SK-N-SH (cell line): Measurements from ENCODE around the gene CCDC70. TPM values are rescaled to one million over a fixed set of nuclear protein-coding genes. Genes with fewer than 3 reads are reported as not detected.
A peak's percentile ranks its signal among the peaks of the same experiment; 100 is the strongest.

ENCODE experiments used
- CTCF ChIA-PET: fragments of 300-600, 350-600 bp; formaldehyde crosslinking; extraction: SDS; loops from one replicate; lab custom pipeline; 2021; lab: Yijun Ruan, JAX
- POLR2A ChIA-PET: fragments of 350-600 bp; sonication (Branson Sonifier 250); formaldehyde crosslinking; extraction: SDS; loops from one replicate; lab custom pipeline; 2020; ENCODE audit warnings: antibody characterized with exemption, inconsistent platforms; lab: Yijun Ruan, JAX
- DNase-seq: peaks from one replicate; pipeline ENCODE4 v3.0.0; 2012
- H2AFZ ChIP-seq: fragments of 200-600 bp; sonication (generic); 2 replicates; pipeline ENCODE4 v1.8.1; 2016; ENCODE audit warnings: antibody characterized with exemption, mild to moderate bottlenecking, low read depth
- H3F3A ChIP-seq: fragments of 200-600 bp; sonication (generic); replicated peaks from 2 replicates; pipeline ENCODE3; 2016; ENCODE audit warnings: antibody characterized with exemption, mild to moderate bottlenecking; ENCODE audit not compliant: insufficient read depth
- H3K27ac ChIP-seq, 2 experiments: fragments of 200-500 bp in 1 of 2; fragments of 200-600 bp in 1 of 2; sonication (Bioruptor generic) in 1 of 2; sonication (generic), shearing (Covaris generic) in 1 of 2; 2 replicates each; pipeline versions ENCODE4 v1.5.1 to v1.6.1; 2014 to 2016; ENCODE audit warnings: low read depth in 2 of 2, inconsistent platforms in 1 of 2, low read length in 1 of 2, mild to moderate bottlenecking in 1 of 2, mixed read lengths in 1 of 2
- H3K27me3 ChIP-seq: fragments of 200-600 bp; sonication (generic), shearing (Covaris generic); 2 replicates; pipeline ENCODE4 v1.6.1; 2016; ENCODE audit warnings: mixed run types; ENCODE audit not compliant: insufficient read depth
- H3K36me3 ChIP-seq, 2 experiments: fragments of 200-500 bp in 1 of 2; fragments of 200-600 bp in 1 of 2; sonication (Bioruptor generic) in 1 of 2; sonication (generic) in 1 of 2; replicated peaks in 1 of 2; 2 replicates each; pipeline versions ENCODE3 to v1.5.1; 2014 to 2016; ENCODE audit warnings: low read length in 1 of 2, mild to moderate bottlenecking in 1 of 2; ENCODE audit not compliant: insufficient read depth in 2 of 2, control insufficient read depth in 1 of 2
- H3K4me1 ChIP-seq, 2 experiments: fragments of 200-500 bp in 1 of 2; fragments of 200-600 bp in 1 of 2; sonication (Bioruptor generic) in 1 of 2; sonication (generic), shearing (Covaris generic) in 1 of 2; 2 replicates each; pipeline versions ENCODE4 v1.5.1 to v1.6.1; 2014 to 2016; ENCODE audit warnings: low read depth in 1 of 2, low read length in 1 of 2, mixed run types in 1 of 2; ENCODE audit not compliant: insufficient read depth in 2 of 2, control insufficient read depth in 1 of 2
- H3K4me2 ChIP-seq: fragments of 200-600 bp; sonication (generic), shearing (Covaris generic); 2 replicates; pipeline ENCODE4 v1.6.1; 2017; ENCODE audit warnings: mixed run types
- H3K4me3 ChIP-seq, 2 experiments: fragments of 200-500 bp in 1 of 2; fragments of 200-600 bp in 1 of 2; sonication (Bioruptor generic) in 1 of 2; sonication (generic), shearing (Covaris generic) in 1 of 2; 2 replicates each; pipeline versions ENCODE4 v1.5.1 to v1.8.1; 2014 to 2016; ENCODE audit warnings: low read depth in 2 of 2, inconsistent platforms in 1 of 2, low read length in 1 of 2, mild to moderate bottlenecking in 1 of 2, mixed read lengths in 1 of 2, moderate library complexity in 1 of 2
- H3K79me2 ChIP-seq: fragments of 200-600 bp; sonication (generic); 2 replicates; pipeline ENCODE4 v1.8.1; 2017; ENCODE audit warnings: mild to moderate bottlenecking; ENCODE audit not compliant: insufficient read depth
- H3K9ac ChIP-seq: fragments of 200-600 bp; sonication (generic); 2 replicates; pipeline ENCODE4 v1.6.1; 2017; ENCODE audit warnings: mixed run types
- H3K9me2 ChIP-seq: fragments of 200-600 bp; sonication (generic); 2 replicates; pipeline ENCODE4 v1.6.1; 2017; ENCODE audit warnings: mixed run types
- H3K9me3 ChIP-seq: fragments of 200-600 bp; sonication (generic); 2 replicates; pipeline ENCODE4 v1.6.1; 2017; ENCODE audit warnings: mixed run types, mild to moderate bottlenecking, moderate library complexity
- H4K20me1 ChIP-seq: fragments of 200-600 bp; sonication (generic); 2 replicates; pipeline ENCODE4 v1.6.1; 2017; ENCODE audit warnings: mild to moderate bottlenecking, mixed run types; ENCODE audit not compliant: insufficient read depth
- FOSL2 ChIP-seq: IDR thresholded peaks from 2 replicates; pipeline ENCODE4 v1.4.0; 2012; ENCODE audit warnings: low read depth, mild to moderate bottlenecking, moderate library complexity, borderline replicate concordance
- GABPA ChIP-seq: IDR thresholded peaks from 2 replicates; pipeline ENCODE4 v1.4.0; 2012; ENCODE audit warnings: low read depth, mild to moderate bottlenecking
- JUND ChIP-seq: IDR thresholded peaks from 2 replicates; pipeline ENCODE4 v1.4.0; 2012
- MEF2A ChIP-seq: IDR thresholded peaks from 2 replicates; pipeline ENCODE4 v1.4.0; 2012; ENCODE audit warnings: low read depth, borderline replicate concordance
- NFIC ChIP-seq: IDR thresholded peaks from 2 replicates; pipeline ENCODE4 v1.4.0; 2012; ENCODE audit warnings: borderline replicate concordance
- POLR2AphosphoS5 ChIP-seq: IDR thresholded peaks from 2 replicates; pipeline ENCODE4 v1.6.1; 2012; ENCODE audit warnings: low read depth, low read length
- RAD21 ChIP-seq: IDR thresholded peaks from 2 replicates; pipeline ENCODE4 v1.6.1; 2012; ENCODE audit warnings: mild to moderate bottlenecking, low read length
- TAF1 ChIP-seq: IDR thresholded peaks from 2 replicates; pipeline ENCODE4 v1.6.1; 2012; ENCODE audit warnings: low read depth, mild to moderate bottlenecking, low read length, moderate library complexity, borderline replicate concordance
- TCF12 ChIP-seq: IDR thresholded peaks from 2 replicates; pipeline ENCODE4 v1.4.0; 2012
- YY1 ChIP-seq: IDR thresholded peaks from 2 replicates; pipeline ENCODE4 v1.4.0; 2012; ENCODE audit warnings: low read depth, mild to moderate bottlenecking
- WGBS: methylation state at CpG from one replicate; pipeline ENCODE4 v1.1.6; 2017; ENCODE audit warnings: low lambda C conversion rate; 5-methylcytosine and 5-hydroxymethylcytosine counted together
- polyA plus RNA-seq, 3 experiments: library from polyadenylated mRNA; depleted of rRNA; stranded (reverse); fragments of >200 nt; gene quantifications; 2 replicates each; pipeline ENCODE4 v1.2.3, GENCODE V29; 2012
- TF ChIP-seq, protein P1 (sequence below): fragments of 150-350 bp; IDR thresholded peaks from 2 replicates; pipeline ENCODE4 v1.6.1; 2017; ENCODE audit warnings: antibody characterized with exemption, low read length, low read depth, borderline replicate concordance
- TF ChIP-seq, protein P2 (sequence below): IDR thresholded peaks from 2 replicates; pipeline ENCODE4 v1.4.0; 2012; ENCODE audit warnings: low read depth

Gene CCDC70
- polyA plus RNA-seq, 1 of the 3 experiments (the other 2 are of a cell fraction): not detected

DNA sequence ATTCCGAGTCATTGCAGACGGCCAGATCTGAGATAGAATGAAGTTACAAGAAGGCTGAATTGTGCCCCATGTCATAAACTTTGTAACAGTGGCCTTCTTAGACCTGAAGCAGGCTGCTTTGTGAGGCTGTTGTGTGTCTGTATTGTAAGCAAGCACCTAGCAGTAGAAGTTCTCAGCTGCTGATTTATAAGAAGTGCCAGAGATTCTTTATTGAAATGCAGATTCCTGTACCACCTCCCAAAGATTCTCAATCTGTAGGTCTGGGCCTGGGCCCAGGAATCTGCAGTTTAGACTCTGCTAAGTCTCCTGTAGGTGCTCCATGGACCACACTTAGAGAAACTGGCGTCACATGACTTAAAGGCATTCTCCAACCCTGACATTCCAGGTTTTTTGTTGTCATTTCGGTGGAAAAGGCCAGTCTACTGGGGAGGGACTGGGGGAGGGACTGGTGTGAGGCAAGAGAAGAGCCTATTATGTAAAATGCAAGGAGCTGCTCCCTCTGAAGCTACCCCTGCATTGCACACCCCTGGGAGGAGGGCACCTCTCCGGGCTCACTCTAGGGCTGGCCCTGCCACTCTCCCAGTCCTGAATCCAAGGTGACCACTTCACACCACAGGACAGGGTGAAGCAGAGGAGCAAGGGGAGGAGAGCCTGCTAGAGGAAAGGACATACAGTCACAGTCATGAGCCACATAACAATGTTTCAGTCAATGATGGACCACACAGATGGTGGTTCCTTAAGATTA lies 16.0 kb upstream of the CCDC70 start:
- Histone ChIP-seq H3K27me3 (no peaks in the 10 kb centered on the region), H3K36me3 (no peaks in the 10 kb centered on the region), H3F3A (peaks cover 3% of the 10 kb centered on the region), H3K9me3 (no peaks in the 10 kb centered on the region), H3K79me2 (no peaks in the 10 kb centered on the region), H3K9ac (no peak overlapping the region), H3K27ac (no peak overlapping the region), H2AFZ (peak overlapping the region; percentile 90; the same call in 1 of the 2 replicates), H3K4me3 (no peak overlapping the region; a peak in 1 of 4 replicates), H3K9me2 (no peaks in the 10 kb centered on the region), H3K4me1 (peaks cover 2 to 7% of the 10 kb centered on the region in 2 experiments; a peak in 2 of 4 replicates), H4K20me1 (no peaks in the 10 kb centered on the region), H3K4me2 (peak overlapping the region; percentile 69)
- WGBS: 54% methylated on average over 5 of the region's 5 CpGs
- POLR2A ChIA-PET: no interaction called here
- CTCF ChIA-PET: interaction anchor here (0.6 to 4.8 kb wide), 9 partner anchors 11 to 40 kb away, joined by 3 to 36 read pairs (median 5); no protein-coding TSS in a partner anchor
- TF ChIP-seq FOSL2 (no peak), NFIC (no peak), POLR2AphosphoS5 (no peak)
- TF ChIP-seq, protein P1, sequence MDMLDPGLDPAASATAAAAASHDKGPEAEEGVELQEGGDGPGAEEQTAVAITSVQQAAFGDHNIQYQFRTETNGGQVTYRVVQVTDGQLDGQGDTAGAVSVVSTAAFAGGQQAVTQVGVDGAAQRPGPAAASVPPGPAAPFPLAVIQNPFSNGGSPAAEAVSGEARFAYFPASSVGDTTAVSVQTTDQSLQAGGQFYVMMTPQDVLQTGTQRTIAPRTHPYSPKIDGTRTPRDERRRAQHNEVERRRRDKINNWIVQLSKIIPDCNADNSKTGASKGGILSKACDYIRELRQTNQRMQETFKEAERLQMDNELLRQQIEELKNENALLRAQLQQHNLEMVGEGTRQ: no peak
- DNase-seq: no peak

DNA sequence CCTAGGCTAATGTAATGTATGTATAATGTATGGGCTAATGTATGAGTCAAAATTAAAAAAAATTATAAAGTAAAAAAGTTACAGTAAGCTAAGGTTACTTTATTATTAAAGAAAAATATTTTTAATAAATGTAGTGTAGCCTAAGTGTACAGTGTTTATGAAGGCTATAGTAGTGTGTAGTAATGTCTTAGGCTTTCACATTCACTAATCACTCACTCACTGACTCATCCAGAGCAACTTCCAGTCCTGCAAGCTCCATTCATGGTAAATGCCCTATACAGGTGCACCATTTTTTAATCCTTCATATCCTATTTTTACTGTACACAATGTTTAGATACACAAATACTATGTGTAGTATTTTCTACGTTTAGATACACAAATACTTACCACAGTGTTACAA lies 15.0 kb upstream of the CCDC70 start:
- no peak overlapping the region for H3K4me3 ChIP-seq
- no peaks in the 10 kb centered on the region for H3K9me3 ChIP-seq
- H3K9ac ChIP-seq: no peak overlapping the region
- no peak overlapping the region for H2AFZ ChIP-seq
- H4K20me1 ChIP-seq: no peaks in the 10 kb centered on the region
- H3K4me1 ChIP-seq: peaks cover 2 to 7% of the 10 kb centered on the region in 2 experiments; a peak in 2 of 4 replicates
- 38% methylated on average over 1 of the region's 1 CpG for WGBS
- H3K79me2 ChIP-seq: no peaks in the 10 kb centered on the region
- H3K27ac ChIP-seq: no peak overlapping the region
- no peaks in the 10 kb centered on the region for H3K9me2 ChIP-seq
- peaks cover 3% of the 10 kb centered on the region for H3F3A ChIP-seq
- ChIA-PET CTCF (interaction anchor here (1.4 to 4.8 kb wide), 3 partner anchors 12 to 35 kb away, joined by 3 to 36 read pairs (median 26); no protein-coding TSS in a partner anchor), POLR2A (no interaction called here)
- DNase-seq: no peak
- H3K27me3 ChIP-seq: no peaks in the 10 kb centered on the region
- H3K36me3 ChIP-seq: no peaks in the 10 kb centered on the region
- no peak for TF ChIP-seq FOSL2
- no peak for TF ChIP-seq YY1
- TF ChIP-seq RAD21: no peak
- no peak for TF ChIP-seq GABPA
- no peak overlapping the region for H3K4me2 ChIP-seq

DNA sequence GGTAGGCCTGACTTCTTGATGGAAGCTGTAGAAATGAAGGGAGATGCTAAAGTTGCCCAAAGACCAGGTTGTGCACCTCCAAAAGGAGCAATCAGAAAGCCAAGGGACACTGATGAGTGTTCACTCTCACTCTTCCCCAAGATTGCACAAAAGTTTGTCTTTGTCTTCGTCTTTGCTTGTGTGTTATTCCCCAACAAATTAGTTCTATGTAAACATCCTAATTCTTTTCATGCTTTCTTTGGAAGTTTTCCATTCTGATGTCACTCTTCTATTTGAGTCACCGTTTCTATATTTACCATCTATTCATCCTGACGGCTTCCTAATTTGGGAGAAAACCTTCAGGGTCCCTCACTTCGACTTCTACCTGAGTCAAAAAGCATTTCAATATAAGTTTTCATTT lies 13.1 kb upstream of the CCDC70 start:
- H3F3A ChIP-seq: peaks cover 3% of the 10 kb centered on the region
- CTCF ChIA-PET: interaction anchor here (0.6 to 4.8 kb wide), 10 partner anchors 11 to 292 kb away, joined by 3 to 36 read pairs (median 4); no protein-coding TSS in a partner anchor
- H3K27ac ChIP-seq: no peak overlapping the region
- TF ChIP-seq JUND: no peak
- no peak for TF ChIP-seq TAF1
- no peak for TF ChIP-seq TCF12
- TF ChIP-seq, protein P2, sequence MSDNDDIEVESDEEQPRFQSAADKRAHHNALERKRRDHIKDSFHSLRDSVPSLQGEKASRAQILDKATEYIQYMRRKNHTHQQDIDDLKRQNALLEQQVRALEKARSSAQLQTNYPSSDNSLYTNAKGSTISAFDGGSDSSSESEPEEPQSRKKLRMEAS: no peak
- TF ChIP-seq MEF2A: 0 out of 2 replicates have a peak, but pooled peaks have one; percentile 32
- TF ChIP-seq FOSL2: no peak
- TF ChIP-seq, all 33 proteins: peak for 1
- H3K9ac ChIP-seq: no peak overlapping the region
- DNase-seq: no peak
- no peak overlapping the region for H2AFZ ChIP-seq
- no peaks in the 10 kb centered on the region for H3K9me3 ChIP-seq
- WGBS: 46% methylated on average over 4 of the region's 4 CpGs
- no peaks in the 10 kb centered on the region for H3K36me3 ChIP-seq
- H3K4me1 ChIP-seq: peaks cover 2 to 7% of the 10 kb centered on the region in 2 experiments; a peak in 2 of 4 replicates
- H3K4me3 ChIP-seq: no peak overlapping the region
- H3K27me3 ChIP-seq: no peaks in the 10 kb centered on the region
- POLR2A ChIA-PET: no interaction called here
- H3K9me2 ChIP-seq: no peaks in the 10 kb centered on the region
- no peaks in the 10 kb centered on the region for H4K20me1 ChIP-seq
- no peak overlapping the region for H3K4me2 ChIP-seq
- H3K79me2 ChIP-seq: no peaks in the 10 kb centered on the region
